HG03095 (cell line): ENCODE results near the gene FIGLA.

ENCODE experiments used
- ATAC-seq: cut with Tn5 transposase; IDR thresholded peaks from one replicate; pipeline ENCODE4 v1.9.1; 2021; ENCODE audit warnings: moderate library complexity; ENCODE audit not compliant: unreplicated experiment

The FIGLA gene

DNA sequence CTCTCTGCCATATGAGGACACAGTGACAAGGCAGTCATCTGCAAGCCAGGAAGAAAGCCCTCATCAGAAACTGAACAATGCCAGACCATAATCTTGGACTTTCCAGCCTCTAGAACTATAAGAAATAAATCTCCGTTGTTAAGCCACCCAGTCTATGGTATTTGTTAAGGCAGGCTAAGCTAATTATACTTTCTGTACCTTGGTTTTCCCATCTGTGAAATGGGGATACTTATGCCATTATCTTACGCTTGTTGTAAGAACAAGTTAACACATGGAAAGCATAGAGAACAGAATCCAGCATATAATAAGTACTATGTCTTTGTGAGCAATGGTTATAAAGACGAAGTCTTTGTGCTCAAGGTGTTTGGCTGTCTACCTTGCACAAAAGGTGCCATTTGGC is 14.2 kb downstream of the FIGLA start:
- no peak for ATAC-seq

DNA sequence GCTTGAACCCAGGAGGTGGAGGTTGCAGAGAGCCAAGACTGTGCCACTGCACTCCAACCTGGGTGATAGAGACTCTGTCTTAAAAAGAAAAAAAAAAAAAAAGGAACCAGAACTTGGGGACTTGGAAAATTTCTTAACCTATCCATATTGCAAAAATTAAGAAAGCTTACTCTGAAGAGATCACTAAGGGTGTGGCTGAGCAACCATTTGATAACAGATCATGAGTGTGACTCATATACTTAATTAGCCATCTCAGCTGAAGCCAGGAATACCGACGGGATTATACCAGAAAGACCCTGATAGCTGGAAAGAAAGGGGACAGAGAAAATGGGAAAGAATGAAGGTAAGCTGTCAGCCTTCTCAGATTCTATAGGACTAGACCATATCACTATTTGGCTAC is 15.3 kb downstream of the FIGLA start:
- no peak for ATAC-seq

DNA sequence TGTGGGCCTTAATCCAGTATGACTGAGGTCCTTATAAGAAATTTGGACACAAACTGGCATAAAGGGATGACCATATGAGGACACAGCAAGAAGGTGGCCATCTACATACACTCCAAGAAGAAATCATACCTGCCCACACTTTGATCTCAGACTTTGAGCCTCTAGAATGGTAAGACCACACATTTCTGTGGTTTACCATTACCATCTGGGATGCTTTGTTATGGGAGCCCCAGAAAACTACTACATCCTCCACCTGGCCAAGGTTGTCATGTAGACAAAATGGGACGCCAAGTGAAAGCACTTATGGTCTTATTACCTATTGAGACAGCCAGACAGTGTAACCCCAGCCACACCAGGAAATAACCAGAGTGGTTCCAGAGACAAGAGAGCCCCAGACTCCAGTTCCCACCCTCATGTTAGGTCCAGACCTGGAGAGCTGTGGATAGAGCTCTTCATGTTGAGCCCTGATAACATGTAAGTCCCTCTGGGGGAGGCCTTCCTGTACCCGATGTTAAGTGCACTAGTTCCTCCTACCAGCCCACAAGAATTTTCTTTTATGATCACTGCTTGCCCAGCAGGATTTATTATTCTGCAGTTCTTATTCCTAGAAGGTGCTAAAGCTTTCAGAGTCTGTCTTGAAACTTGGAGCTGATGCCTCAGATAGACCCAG is 17.8 kb downstream of the FIGLA start:
- ATAC-seq, result no peak

DNA sequence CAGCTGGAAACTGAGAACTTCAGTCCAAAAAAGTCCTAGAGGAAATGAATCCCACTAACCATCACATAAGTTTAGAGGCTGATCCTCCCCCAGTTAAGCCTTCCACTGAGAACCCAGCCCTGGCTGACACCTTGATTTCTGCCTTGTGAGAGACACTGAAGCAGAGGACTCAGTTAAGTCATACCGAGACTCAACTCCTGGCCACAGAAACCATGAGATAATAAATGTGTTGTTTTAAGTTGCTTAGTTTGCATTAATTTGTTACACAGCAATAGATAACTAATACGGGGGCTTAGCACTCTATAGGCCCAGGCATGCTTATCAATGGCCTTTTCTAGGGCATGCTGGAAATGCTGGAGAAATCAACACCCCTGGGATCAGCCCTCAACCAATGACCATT is 19.0 kb downstream of the FIGLA start:
- no peak for ATAC-seq

DNA sequence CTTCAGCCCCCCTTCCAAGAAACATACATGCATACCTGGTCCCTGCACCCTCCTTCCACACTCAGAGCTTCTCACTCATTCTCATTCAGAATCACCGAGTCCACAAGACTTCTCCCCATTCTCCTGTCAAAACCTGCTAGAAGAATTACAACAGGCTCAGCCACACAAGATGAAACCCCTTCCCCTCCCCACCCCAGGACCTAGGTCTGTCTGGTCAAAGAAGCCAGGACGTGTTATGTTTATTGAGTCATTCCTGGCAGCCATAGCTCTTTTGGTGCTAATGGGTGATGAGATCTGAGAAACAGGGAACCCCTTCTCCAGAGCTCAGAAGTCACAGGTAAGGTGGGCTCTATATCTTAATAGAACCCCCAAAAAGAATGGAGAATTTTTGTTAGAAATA is 21.0 kb downstream of the FIGLA start:
- no peak for ATAC-seq

DNA sequence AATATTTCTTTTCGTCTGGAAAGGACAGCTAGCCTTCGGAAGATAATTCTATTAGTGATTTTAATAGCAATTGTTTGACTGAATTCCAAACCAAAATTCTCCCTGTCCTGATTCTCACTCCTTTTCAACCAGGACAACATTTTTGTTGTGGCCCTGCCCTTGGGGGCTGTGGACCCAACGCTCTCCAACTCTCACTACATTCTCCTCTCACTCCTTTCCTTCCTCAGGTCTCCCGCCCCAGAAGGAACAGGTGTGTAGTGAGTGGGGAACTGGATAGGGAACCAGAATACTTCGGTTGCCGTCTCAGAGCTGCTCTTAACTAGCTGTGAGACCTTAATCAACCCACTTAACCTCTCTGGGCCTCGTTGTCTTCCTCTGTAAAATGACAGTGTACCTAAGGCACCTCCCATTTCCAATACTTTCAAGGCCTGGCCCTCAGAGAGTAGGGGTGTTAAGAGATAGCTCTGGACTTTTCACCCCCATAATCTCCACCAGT is 21.8 kb downstream of the FIGLA start:
- ATAC-seq, result no peak

DNA sequence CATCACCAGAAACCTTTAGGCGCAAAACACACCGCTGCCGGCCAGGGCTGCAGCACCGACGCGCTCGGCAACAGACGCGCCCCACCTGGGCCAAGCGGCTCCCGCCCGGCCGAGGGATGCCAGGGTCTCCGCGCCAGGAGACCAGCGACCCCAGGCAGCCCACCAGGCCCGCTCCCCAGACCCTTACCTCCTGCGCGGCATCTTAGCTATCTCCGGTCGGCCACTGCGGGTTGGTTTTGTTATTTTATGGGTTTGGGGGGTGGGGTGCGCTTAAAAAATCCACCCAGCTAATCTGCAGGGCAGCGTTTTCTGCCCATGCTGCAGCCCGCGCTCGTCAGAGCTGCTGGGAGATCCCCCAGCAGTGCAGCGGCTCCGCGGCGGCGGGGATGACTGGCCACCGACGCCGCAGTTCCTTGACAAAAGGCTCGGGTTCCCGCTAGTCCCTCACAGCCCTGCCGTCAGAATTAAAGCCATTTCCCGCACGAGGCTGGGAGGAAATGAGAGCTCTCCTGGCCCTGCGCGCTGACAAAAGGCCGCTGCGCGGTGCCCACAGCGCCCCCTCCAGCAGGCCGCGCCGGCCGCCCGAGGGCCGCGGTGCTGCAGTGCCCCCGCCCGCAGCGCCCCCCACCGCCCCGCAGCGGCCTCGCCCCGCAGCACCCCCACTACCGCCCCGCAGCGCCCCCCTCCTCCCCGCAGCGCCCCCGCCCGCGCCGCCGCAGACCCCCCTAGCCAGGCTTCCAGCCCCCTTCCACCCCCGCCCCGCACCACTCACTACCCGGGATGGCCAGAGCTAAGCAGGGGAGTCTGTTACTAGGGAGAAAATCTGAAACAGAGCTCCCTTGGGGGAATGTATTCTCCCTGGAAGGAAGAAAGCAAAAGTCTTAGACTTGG is 22.5 kb downstream of the FIGLA start, which contains the start of gene ADD2:
ADD2 (minus strand) TSS at position 502 of the 891 bp plus-strand sequence. CDS start 61,792 bp downstream, outside the sequence.
- no peak for ATAC-seq

DNA sequence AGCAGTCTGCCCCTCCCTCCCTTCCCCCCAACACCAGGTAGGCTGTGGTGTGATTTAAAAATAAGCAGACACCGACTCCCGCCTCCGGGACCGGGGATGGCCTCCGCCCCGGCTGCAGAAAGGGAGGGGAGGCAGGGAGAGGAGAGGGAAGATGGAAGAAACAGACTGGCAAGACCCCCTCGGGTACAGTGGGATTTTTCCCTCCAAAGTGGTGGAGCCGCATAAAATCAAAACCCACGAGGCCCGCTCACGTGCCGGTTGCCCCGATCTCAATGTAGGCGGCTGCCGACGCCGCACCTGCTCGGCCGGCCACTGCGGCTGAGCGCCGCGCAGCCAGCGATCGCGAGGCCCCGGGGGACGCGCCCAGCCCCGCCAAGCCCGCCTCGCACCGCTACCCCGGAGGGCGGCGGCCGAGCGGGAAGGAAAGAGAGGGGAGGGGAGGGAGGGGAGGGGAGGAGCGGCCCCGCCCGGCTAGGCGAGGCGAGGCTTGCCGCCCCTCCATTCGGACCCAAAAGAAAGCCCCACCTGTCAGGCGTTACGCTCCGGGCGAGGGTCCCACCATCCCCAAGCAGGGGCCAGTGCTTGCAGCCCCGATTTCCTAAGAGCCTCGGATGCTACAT is 23.3 kb downstream of the FIGLA start:
- no peak for ATAC-seq

DNA sequence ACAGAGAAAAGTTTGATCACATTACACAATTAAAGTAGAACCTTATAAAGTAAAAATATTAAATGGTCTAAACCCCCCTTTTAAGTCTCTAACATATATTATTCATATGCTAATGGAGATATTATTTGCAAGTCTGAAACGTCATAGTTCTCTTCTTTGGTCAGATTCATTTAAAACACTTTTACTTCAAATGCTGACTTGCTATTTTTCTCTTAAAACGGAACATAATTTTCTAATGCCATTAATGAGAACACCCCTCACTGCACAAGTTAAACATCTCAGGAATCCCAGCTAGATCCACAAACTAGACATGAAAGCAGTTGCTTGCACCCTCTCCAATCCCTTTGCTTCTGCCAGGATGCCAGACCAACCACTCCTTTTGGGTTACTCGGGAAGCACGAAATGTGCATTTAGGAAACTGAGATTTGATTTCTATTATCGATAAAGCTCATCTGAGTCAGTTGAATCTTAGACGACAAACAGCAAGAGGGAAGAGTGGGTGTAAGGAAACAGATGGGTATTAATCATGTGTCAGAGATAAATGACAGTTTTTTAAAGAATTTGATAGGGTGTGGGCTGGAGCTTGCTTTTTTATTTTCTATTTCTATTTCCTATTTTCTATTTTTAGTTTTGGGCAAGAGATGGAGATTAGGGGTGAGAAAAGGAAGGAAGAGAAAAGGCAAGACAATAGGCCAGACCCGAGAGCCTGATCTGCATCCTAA is 23.9 kb downstream of the FIGLA start:
- ATAC-seq, result no peak

DNA sequence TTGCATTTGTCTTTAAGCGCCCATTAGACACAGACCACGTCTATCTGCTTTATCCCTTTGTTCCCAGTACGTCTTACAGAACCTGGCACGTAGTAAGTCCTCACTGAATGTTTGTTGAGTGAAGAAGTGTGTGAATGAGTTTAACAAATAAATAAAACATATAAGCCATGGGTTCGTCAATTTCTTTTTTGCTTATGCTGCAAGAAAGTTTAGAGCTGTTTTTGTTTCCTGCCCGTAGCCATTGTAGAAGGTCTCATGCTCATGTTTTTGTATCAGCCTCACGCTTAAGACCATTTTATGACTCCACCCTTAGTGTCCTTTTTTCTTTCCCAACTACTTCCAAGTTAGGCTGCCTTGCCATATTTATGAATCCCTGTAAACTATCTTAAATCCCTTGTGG is 24.9 kb downstream of the FIGLA start:
- ATAC-seq, result no peak

DNA sequence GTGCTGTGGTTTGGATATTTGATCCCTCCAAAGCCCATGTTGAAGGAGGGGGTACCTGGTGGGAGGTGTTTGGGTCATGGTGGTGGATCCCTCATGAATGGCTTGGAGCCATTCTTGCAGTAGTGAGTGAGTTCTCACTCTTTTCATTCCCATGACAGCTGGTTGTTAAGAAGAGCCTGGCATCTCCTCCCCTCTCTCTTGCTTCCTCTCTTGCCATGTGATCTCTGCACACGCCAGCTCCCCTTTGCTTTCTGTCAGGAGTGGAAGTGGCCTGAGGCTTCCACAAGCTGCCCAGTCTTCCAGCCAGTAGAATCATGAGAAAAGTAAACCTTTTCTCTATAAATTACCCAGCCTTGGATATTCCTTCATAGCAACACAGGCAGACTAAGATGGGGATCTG is 31.0 kb downstream of the FIGLA start:
- no peak for ATAC-seq

DNA sequence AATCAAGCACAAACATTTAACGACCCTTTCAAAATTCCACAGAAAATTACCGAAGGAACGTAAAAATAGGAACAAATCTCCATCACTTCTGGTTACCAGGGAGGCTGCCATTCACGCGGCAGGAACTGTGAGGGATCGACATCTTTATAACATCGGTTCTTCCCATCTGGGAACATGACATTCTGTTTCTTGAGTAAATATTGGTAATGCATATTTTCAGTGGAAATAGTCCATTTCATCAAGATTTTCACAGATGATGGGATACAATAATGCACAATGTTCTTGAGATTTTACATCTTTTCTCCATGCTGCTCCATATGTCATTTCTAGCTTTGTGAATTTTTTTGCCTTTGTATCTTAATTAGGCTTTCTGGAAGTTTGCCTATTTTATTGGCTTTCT is 32.5 kb downstream of the FIGLA start:
- no peak for ATAC-seq

DNA sequence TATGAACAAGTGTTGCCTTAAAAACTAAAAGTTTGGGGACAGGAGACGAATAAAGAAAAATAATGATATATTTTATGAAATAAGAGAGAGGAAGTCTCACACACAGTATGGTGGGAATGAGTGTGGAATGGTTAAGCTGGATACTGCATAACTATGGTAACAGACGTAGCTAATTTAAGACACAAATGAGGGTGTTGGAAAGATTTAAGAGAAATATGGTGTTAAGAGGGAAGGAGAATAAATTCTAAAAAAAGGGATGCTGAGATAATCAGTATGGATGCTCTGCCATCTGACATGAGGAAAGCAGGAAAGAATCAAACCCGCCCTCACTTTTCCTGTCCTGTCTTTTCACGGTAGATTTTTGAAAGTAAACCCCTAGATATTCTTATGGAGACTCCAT is 33.1 kb downstream of the FIGLA start:
- ATAC-seq, result no peak

DNA sequence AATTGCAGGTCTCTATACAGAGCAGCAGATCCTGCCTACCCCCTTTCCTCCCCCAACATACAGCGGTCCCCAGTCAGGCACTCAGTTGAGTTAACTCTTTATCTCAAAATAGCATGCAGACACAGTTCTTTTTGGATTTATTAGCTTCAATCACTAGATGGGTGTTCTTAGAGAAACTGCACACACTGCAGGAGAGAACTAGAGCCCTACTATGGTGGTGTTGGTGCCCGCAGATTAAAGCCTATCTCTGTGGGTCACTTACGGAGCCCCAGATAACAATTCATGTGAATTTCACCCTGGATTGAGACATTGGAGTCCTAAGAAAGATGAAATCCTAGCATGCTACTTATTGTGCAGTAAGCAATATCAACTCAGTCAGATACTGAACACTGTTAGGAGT is 34.3 kb downstream of the FIGLA start:
- ATAC-seq, result no peak

DNA sequence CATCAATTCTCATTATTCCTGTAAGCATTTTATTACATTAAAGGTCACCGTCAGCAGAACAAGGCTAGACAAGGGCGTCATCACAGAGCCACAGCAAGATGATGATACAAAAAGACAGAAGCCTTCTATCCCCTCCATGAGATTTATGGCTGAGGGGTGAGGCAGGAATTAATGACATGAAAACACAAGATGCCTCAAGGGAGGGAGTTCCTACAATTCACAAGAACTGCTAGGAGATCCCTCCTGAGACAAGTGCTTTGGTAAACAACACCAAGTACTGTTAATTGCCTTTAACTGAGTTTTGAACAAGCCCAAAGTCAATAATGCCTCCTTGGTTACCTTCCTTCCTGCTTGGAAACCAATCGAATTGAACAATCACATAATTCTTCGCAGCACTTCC is 36.5 kb downstream of the FIGLA start:
- ATAC-seq, result no peak

DNA sequence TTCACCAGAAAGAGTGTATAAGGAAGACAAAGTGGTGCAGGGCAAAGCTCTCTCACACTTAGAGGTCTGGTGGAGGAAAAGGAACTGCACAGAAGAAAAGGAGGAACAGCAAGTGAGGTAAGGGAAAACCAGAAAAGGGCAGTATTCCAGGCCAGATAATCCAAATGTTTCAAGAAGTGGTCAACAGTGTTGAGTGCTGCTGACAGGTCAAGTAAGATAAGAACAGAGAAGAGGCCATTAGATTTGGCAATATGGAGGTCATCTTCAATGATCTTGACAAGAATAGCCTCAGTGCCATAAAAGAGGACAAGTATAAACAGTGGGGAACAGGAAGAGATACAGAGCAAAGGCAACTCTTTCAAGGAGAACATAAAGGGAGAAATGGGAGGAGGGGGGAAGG is 37.4 kb downstream of the FIGLA start:
- ATAC-seq, result no peak

DNA sequence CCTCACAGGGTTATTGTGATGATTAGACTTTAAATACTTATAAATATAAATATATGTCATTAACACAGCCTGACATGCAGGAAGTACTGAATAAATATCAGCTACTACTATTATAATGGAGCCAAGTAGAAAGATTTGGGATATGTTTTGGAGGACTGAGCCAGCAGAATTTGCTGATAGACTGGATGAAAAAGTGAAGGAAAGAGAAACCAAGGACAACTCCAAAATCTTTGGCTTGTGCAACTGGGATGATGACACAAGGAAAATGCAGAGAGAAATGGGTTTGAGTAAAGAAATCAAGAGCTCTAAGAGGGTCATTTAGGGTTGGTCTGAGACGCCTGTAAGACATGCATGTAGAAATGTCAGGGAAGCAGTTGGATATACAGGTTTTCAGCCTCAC is 38.0 kb downstream of the FIGLA start:
- no peak for ATAC-seq

DNA sequence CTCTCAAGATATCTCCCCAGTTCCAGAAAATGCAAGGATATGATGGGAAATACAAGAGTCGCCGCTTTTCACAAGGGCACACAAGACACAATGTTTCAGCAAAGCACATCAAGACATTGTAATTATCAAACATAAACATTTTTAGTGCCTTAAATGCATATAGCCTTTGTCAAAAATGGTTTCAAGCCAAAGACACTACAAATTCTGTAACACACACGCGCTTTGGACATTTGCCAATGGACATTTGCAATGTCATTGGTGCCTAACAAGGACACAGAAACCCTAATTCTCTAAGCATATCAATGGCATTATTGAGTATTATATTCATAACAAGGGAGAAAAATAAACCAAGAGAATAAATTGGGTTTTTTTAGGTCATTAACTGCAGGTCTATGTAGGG is 38.6 kb downstream of the FIGLA start:
- no peak for ATAC-seq

DNA sequence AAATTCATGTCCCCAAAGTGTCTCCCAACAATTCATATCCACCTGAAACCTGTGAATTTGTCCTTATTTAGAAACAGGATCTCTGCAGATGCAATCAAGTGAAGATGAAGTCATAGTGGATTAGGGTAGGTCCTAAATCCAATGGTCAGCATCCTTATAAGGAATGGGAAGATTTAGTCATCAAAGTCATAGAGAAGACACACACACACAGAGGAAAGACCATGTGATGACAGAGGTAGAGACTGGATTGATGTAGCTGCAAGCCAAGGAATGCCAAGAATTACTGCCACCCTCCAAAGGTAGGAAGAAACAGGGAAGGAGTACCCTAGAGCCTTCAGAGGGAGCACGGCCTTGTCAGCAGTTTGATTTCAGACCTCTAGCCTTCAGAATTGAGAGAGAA is 40.1 kb downstream of the FIGLA start:
- ATAC-seq, result no peak

DNA sequence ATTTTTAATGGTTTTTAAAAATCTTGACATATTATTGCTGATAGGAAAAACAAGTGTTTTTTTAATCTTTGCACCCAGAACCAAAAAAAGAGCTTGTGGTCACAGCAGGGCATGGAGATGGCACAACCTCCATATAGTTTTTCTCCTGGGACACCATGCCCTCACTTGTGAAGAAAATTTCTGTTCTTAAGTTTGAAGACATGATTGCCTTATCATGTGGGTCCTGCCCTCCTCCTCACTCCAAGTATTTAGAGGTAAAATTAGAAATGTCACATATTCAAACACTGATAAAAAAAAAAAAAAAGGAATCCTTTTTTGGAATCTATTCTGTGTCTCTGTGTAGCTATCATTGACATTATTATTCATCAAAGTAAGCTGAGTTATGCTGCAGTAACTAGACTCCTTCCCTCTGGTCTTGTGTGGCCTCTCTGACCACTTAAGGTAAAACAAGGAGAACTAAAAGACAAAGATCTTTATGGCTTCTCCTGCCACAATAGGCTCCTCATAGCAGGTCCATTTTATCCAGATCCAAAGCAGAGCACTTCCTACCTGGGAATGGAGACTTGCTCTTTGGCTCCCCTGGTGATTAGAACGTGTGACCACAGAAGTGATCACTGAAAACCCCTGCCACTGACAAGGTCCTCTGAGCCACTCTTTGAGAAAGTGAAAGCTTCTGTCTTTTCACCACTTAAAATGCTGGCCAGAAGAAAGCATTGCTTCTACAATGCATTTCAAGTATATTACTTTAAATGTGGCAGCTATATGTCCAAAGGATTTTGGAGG is 42.2 kb downstream of the FIGLA start:
- no peak for ATAC-seq
